Stimulated activated CD8-positive, alpha-beta memory T cell treated with anti-CD3 and anti-CD28 coated beads, Interleukin-2, amount 100 ng/mL, for 1 hour (primary cell): ENCODE results near the gene KIR2DL1.
"Not testable (repeated sequence)": the region's sequence is repeated elsewhere in the genome, so short reads cannot be mapped to it uniquely, and the experiment has no call there.

Experiments
- DNase-seq, 2 donors: peaks; one replicate each; pipeline ENCODE4 v3.0.0-alpha.2; 2020; ENCODE audit warnings: low read depth in 2 of 2

KIR2DL1 gene

GRCh38 chr19:54769646-54770045, at the start of gene KIR2DL1:
Gene KIR2DL1, plus strand, starts transcription at chr19:54769793. Its CDS starts 58 bp downstream, at chr19:54769851.
- DNase-seq: not testable (repeated sequence)

GRCh38 chr19:54724142-54724541, 45.5 kb upstream of the KIR2DL1 start, which contains the start of gene KIR3DL3:
Gene KIR3DL3, plus strand, starts transcription at chr19:54724442. Its CDS starts 55 bp downstream, at chr19:54724497.
- no peak for DNase-seq

GRCh38 chr19:54724644-54725043, 44.9 kb upstream of the KIR2DL1 start:
- DNase-seq: no peak

GRCh38 chr19:54725321-54725720, 44.3 kb upstream of the KIR2DL1 start:
- no peak for DNase-seq

GRCh38 chr19:54727562-54727961, 42.0 kb upstream of the KIR2DL1 start:
- no peak for DNase-seq

- no peak for DNase-seq
These were observed 41.4 kb upstream of the KIR2DL1 start for GRCh38 chr19:54728167-54728566.

- DNase-seq: no peak
These were observed 40.0 kb upstream of the KIR2DL1 start for GRCh38 chr19:54729416-54730188.

- DNase-seq: no peak
These were observed 38.4 kb upstream of the KIR2DL1 start for GRCh38 chr19:54731191-54731590.

- not testable (repeated sequence) for DNase-seq
These were observed 31.3 kb upstream of the KIR2DL1 start, which contains the start of gene KIR2DL3 for GRCh38 chr19:54738306-54738705. Gene KIR2DL3, plus strand, starts transcription at chr19:54738513. Its CDS starts 33 bp downstream, at chr19:54738546.

GRCh38 chr19:54738715-54739114, 30.9 kb upstream of the KIR2DL1 start:
- DNase-seq: no peak

GRCh38 chr19:54739587-54740497, 29.8 kb upstream of the KIR2DL1 start:
- no peak for DNase-seq

GRCh38 chr19:54741950-54742349, 27.6 kb upstream of the KIR2DL1 start:
- not testable (repeated sequence) for DNase-seq

- DNase-seq: not testable (repeated sequence)
These were observed 25.5 kb upstream of the KIR2DL1 start for GRCh38 chr19:54744080-54744479.

- DNase-seq: not testable (repeated sequence)
These were observed 21.8 kb upstream of the KIR2DL1 start for GRCh38 chr19:54747614-54748322.

- DNase-seq: not testable (repeated sequence)
These were observed 19.3 kb upstream of the KIR2DL1 start for GRCh38 chr19:54750276-54750675.

GRCh38 chr19:54756204-54757110, 13.1 kb upstream of the KIR2DL1 start:
- DNase-seq: peak in 1 of 2 donors; percentile 12

GRCh38 chr19:54758577-54758976, 11.0 kb upstream of the KIR2DL1 start:
- DNase-seq: not testable (repeated sequence)

GRCh38 chr19:54764219-54764618, 5.4 kb upstream of the KIR2DL1 start:
- DNase-seq: not testable (repeated sequence)

GRCh38 chr19:54766464-54766863, 3.1 kb upstream of the KIR2DL1 start:
- DNase-seq: not testable (repeated sequence)

- DNase-seq: not testable (repeated sequence)
These were observed 918 bp downstream of the KIR2DL1 start for GRCh38 chr19:54770511-54770910.
